CD4-positive, alpha-beta memory T cell (primary cell): ENCODE results near the gene GALR2. TPM values are rescaled to one million over a fixed set of nuclear protein-coding genes. Genes with fewer than 3 reads are reported as not detected.

Source experiments
- CTCF ChIA-PET: fragments of 350-600 bp; sonication (Branson Sonifier 250); formaldehyde crosslinking; loops from one replicate; lab custom pipeline; 2021; ENCODE audit warnings: inconsistent platforms; ENCODE audit not compliant: partially characterized antibody; lab: Charles Lee
- POLR2A ChIA-PET: fragments of 350-600 bp; sonication (Branson Sonifier 250); formaldehyde crosslinking; loops from one replicate; lab custom pipeline; 2021; ENCODE audit not compliant: partially characterized antibody; lab: Charles Lee
- DNase-seq, 5 donors: peaks; one replicate each; pipeline versions ENCODE4 v3.0.0 to v3.0.0-alpha.2; 2020 to 2022; ENCODE audit warnings: mixed read lengths in 1 of 5
- H3K27ac ChIP-seq: one replicate; pipeline ENCODE4 v1.7.0; 2013; ENCODE audit warnings: low read depth, low read length
- H3K27me3 ChIP-seq: 2 replicates; pipeline ENCODE4 v1.7.0; 2013; ENCODE audit warnings: mild to moderate bottlenecking, low read length, moderate library complexity; ENCODE audit not compliant: insufficient read depth
- H3K36me3 ChIP-seq: 2 replicates; pipeline ENCODE4 v1.7.0; 2013; ENCODE audit warnings: mild to moderate bottlenecking, low read length, moderate library complexity; ENCODE audit not compliant: insufficient read depth
- H3K4me1 ChIP-seq: 2 replicates; pipeline ENCODE4 v1.7.0; 2013; ENCODE audit warnings: mild to moderate bottlenecking, low read length, moderate library complexity; ENCODE audit not compliant: insufficient read depth
- H3K4me3 ChIP-seq, 2 donors: one replicate each; pipeline ENCODE4 v1.7.0; 2013; ENCODE audit warnings: low read length in 2 of 2, mild to moderate bottlenecking in 1 of 2
- H3K9me3 ChIP-seq, 2 donors: one replicate each; pipeline ENCODE4 v1.7.0; 2013; ENCODE audit warnings: low read length in 2 of 2, control low read depth in 1 of 2; ENCODE audit not compliant: control insufficient read depth in 1 of 2
- H3K27ac Mint-ChIP-seq, 7 donors: one replicate each; pipeline ENCODE4 v1.8.0; 2020 to 2021; ENCODE audit warnings: mixed read lengths in 7 of 7, mild to moderate bottlenecking in 6 of 7, inconsistent platforms in 3 of 7, moderate library complexity in 3 of 7
- H3K27me3 Mint-ChIP-seq, 2 donors: one replicate each; pipeline ENCODE4 v1.8.0; 2020 to 2021; ENCODE audit warnings: mixed read lengths in 2 of 2
- H3K36me3 Mint-ChIP-seq, 2 donors: one replicate each; pipeline ENCODE4 v1.8.0; 2020 to 2021; ENCODE audit warnings: mixed read lengths in 2 of 2, inconsistent platforms in 1 of 2, mild to moderate bottlenecking in 1 of 2
- H3K4me1 Mint-ChIP-seq, 4 donors: one replicate each; pipeline ENCODE4 v1.8.0; 2020 to 2021; ENCODE audit warnings: mixed read lengths in 4 of 4, mild to moderate bottlenecking in 1 of 4
- H3K4me3 Mint-ChIP-seq, 8 donors: one replicate each; pipeline ENCODE4 v1.8.0; 2020 to 2021; ENCODE audit warnings: mixed read lengths in 8 of 8, mild to moderate bottlenecking in 7 of 8, moderate library complexity in 6 of 8, inconsistent platforms in 3 of 8
- H3K9me3 Mint-ChIP-seq, 8 donors: one replicate each; pipeline ENCODE4 v1.8.0; 2020 to 2021; ENCODE audit warnings: mixed read lengths in 8 of 8, mild to moderate bottlenecking in 5 of 8, inconsistent platforms in 3 of 8, moderate library complexity in 1 of 8
- intact Hi-C: fragments of 100-400 bp; cut with micrococcal nuclease; formaldehyde crosslinking; loops from one replicate; pipeline ENCODE4 v1.15.1; 2023
- polyA plus RNA-seq, 2 donors: library from polyadenylated mRNA; unstranded; fragments of 300-500 nt; fragmentation: Illumina TruSeq; gene quantifications; one replicate each; pipeline ENCODE4 v1.2.3, GENCODE V29; 2021
- total RNA-seq, 2 experiments: library from RNA; stranded (reverse); gene quantifications; one replicate each; pipeline ENCODE4 v1.2.3, GENCODE V29; 2021

Gene GALR2
- total and polyA plus RNA-seq, 4 experiments from 2014 or later, result 0.37 TPM; not detected in 3

GRCh38 chr17:76085066-76085730 is 10.6 kb downstream of the GALR2 start:
- intact Hi-C loops, result no loop called here
- ChIA-PET CTCF (no interaction called here), POLR2A (no interaction called here)
- peaks cover 64% of the 10 kb centered on the region for H3K36me3 ChIP-seq
- H3K27ac ChIP-seq, result no peak overlapping the region
- no peak overlapping the region for H3K4me3 Mint-ChIP-seq
- H3K27me3 Mint-ChIP-seq, result no peaks in the 10 kb centered on the region
- peaks cover 0 to 7% (median 4%) of the 10 kb centered on the region in 4 donors for H3K4me1 Mint-ChIP-seq
- H3K9me3 Mint-ChIP-seq, result no peaks in the 10 kb centered on the region
- no peak overlapping the region for H3K27ac Mint-ChIP-seq
- no peaks in the 10 kb centered on the region for H3K9me3 ChIP-seq
- H3K4me3 ChIP-seq, result no peak overlapping the region
- no peaks in the 10 kb centered on the region for H3K27me3 ChIP-seq
- no peak for DNase-seq
- H3K36me3 Mint-ChIP-seq, result peaks cover 16 to 52% of the 10 kb centered on the region in 2 donors
- H3K4me1 ChIP-seq, result peaks cover under 1% of the 10 kb centered on the region

- Mint-ChIP-seq H3K4me3 (no peak overlapping the region), H3K9me3 (no peaks in the 10 kb centered on the region), H3K36me3 (peaks cover 16 to 54% of the 10 kb centered on the region in 2 donors), H3K27ac (no peak overlapping the region), H3K4me1 (peaks cover 0 to 3% (median 1%) of the 10 kb centered on the region in 4 donors), H3K27me3 (no peaks in the 10 kb centered on the region)
- intact Hi-C loops, result no loop called here
- H3K36me3 ChIP-seq, result peaks cover 71% of the 10 kb centered on the region
- DNase-seq, result no peak
- H3K4me1 ChIP-seq, result no peaks in the 10 kb centered on the region
- no peaks in the 10 kb centered on the region for H3K27me3 ChIP-seq
- CTCF ChIA-PET, result no interaction called here
- H3K27ac ChIP-seq, result no peak overlapping the region
- no peak overlapping the region for H3K4me3 ChIP-seq
- POLR2A ChIA-PET, result no interaction called here
- no peaks in the 10 kb centered on the region for H3K9me3 ChIP-seq
These were observed 11.3 kb downstream of the GALR2 start for GRCh38 chr17:76085731-76086366.

GRCh38 chr17:76086384-76086783 is 11.8 kb downstream of the GALR2 start:
- CTCF ChIA-PET, result interaction anchor here (1.4 kb wide), 1 partner anchor 14 kb away, joined by 3 read pairs; the partner anchor contains the start of gene SRP68

GRCh38 chr17:76087531-76087930 is 12.9 kb downstream of the GALR2 start:
- Mint-ChIP-seq H3K9me3 (no peaks in the 10 kb centered on the region), H3K27ac (no peak overlapping the region), H3K4me1 (peaks cover 0 to 9% (median 3%) of the 10 kb centered on the region in 4 donors), H3K4me3 (no peak overlapping the region), H3K27me3 (no peaks in the 10 kb centered on the region), H3K36me3 (peaks cover 27 to 62% of the 10 kb centered on the region in 2 donors)
- no peaks in the 10 kb centered on the region for H3K9me3 ChIP-seq
- DNase-seq, result no peak
- CTCF ChIA-PET, result interaction anchor here (1.4 kb wide), 1 partner anchor 15 kb away, joined by 3 read pairs; the partner anchor contains the start of gene SRP68
- no peak overlapping the region for H3K4me3 ChIP-seq
- H3K27me3 ChIP-seq, result no peaks in the 10 kb centered on the region
- POLR2A ChIA-PET, result interaction anchor here (1.3 kb wide), 1 partner anchor 15 kb away, joined by 5 read pairs; the partner anchor contains the start of gene SRP68
- no peaks in the 10 kb centered on the region for H3K4me1 ChIP-seq
- intact Hi-C loops, result no loop called here
- peaks cover 79% of the 10 kb centered on the region for H3K36me3 ChIP-seq
- no peak overlapping the region for H3K27ac ChIP-seq

More at GRCh38 chr17:76086384-76086783, 11.8 kb downstream of the GALR2 start:
- Histone ChIP-seq H3K4me1 (no peaks in the 10 kb centered on the region), H3K36me3 (peaks cover 75% of the 10 kb centered on the region), H3K27me3 (no peaks in the 10 kb centered on the region), H3K27ac (no peak overlapping the region), H3K9me3 (no peaks in the 10 kb centered on the region), H3K4me3 (no peak overlapping the region)
- Mint-ChIP-seq H3K27ac (no peak overlapping the region), H3K9me3 (no peaks in the 10 kb centered on the region), H3K36me3 (peaks cover 20 to 54% of the 10 kb centered on the region in 2 donors), H3K4me3 (no peak overlapping the region), H3K27me3 (no peaks in the 10 kb centered on the region), H3K4me1 (peaks cover 0 to 3% (median under 1%) of the 10 kb centered on the region in 4 donors)
- POLR2A ChIA-PET, result no interaction called here
- intact Hi-C loops, result no loop called here
- DNase-seq, result no peak

GRCh38 chr17:76088041-76088867 is 13.7 kb downstream of the GALR2 start:
- POLR2A ChIA-PET, result interaction anchor here (1.3 to 1.6 kb wide), 2 partner anchors 9 to 16 kb away, joined by 4 to 5 read pairs; partner anchors contain the start of genes SRP68 and ZACN
- H3K27ac ChIP-seq, result no peak overlapping the region
- CTCF ChIA-PET, result interaction anchor here (1.4 kb wide), 1 partner anchor 16 kb away, joined by 3 read pairs; the partner anchor contains the start of gene SRP68
- H3K9me3 ChIP-seq, result no peaks in the 10 kb centered on the region
- no peak overlapping the region for H3K4me3 ChIP-seq
- Mint-ChIP-seq H3K27me3 (no peaks in the 10 kb centered on the region), H3K4me3 (no peak overlapping the region), H3K27ac (no peak overlapping the region), H3K4me1 (peaks cover 0 to 11% (median 3%) of the 10 kb centered on the region in 4 donors), H3K9me3 (no peaks in the 10 kb centered on the region), H3K36me3 (peaks cover 27 to 65% of the 10 kb centered on the region in 2 donors)
- DNase-seq, result no peak
- peaks cover 83% of the 10 kb centered on the region for H3K36me3 ChIP-seq
- no peaks in the 10 kb centered on the region for H3K4me1 ChIP-seq
- H3K27me3 ChIP-seq, result no peaks in the 10 kb centered on the region
- intact Hi-C loops, result no loop called here

GRCh38 chr17:76088868-76089576 is 14.4 kb downstream of the GALR2 start:
- Histone ChIP-seq H3K36me3 (peaks cover 83% of the 10 kb centered on the region), H3K4me1 (no peaks in the 10 kb centered on the region), H3K27me3 (no peaks in the 10 kb centered on the region), H3K9me3 (no peaks in the 10 kb centered on the region), H3K4me3 (no peak overlapping the region), H3K27ac (no peak overlapping the region)
- H3K36me3 Mint-ChIP-seq, result peaks cover 32 to 69% of the 10 kb centered on the region in 2 donors
- peaks cover 0 to 11% (median 3%) of the 10 kb centered on the region in 4 donors for H3K4me1 Mint-ChIP-seq
- no peak for DNase-seq
- intact Hi-C loops, result no loop called here
- ChIA-PET CTCF (no interaction called here), POLR2A (interaction anchor here (1.6 kb wide), 1 partner anchor 10 kb away, joined by 4 read pairs; the partner anchor contains the start of gene ZACN)
- H3K27me3 Mint-ChIP-seq, result no peaks in the 10 kb centered on the region
- H3K27ac Mint-ChIP-seq, result no peak overlapping the region
- H3K9me3 Mint-ChIP-seq, result no peaks in the 10 kb centered on the region
- H3K4me3 Mint-ChIP-seq, result no peak overlapping the region
